SK-N-SH (cell line): ENCODE measurements around the gene HUWE1. TPM values are rescaled to one million over a fixed set of nuclear protein-coding genes. Genes with fewer than 3 reads are reported as not detected.

Experiments used
- CTCF ChIA-PET: fragments of 300-600, 350-600 bp; formaldehyde crosslinking; extraction: SDS; loops from one replicate; lab custom pipeline; 2021; lab: Yijun Ruan, JAX
- POLR2A ChIA-PET: fragments of 350-600 bp; sonication (Branson Sonifier 250); formaldehyde crosslinking; extraction: SDS; loops from one replicate; lab custom pipeline; 2020; ENCODE audit warnings: antibody characterized with exemption, inconsistent platforms; lab: Yijun Ruan, JAX
- DNase-seq: peaks from one replicate; pipeline ENCODE4 v3.0.0; 2012
- H2AFZ ChIP-seq: fragments of 200-600 bp; sonication (generic); 2 replicates; pipeline ENCODE4 v1.8.1; 2016; ENCODE audit warnings: antibody characterized with exemption, mild to moderate bottlenecking, low read depth
- H3F3A ChIP-seq: fragments of 200-600 bp; sonication (generic); replicated peaks from 2 replicates; pipeline ENCODE3; 2016; ENCODE audit warnings: antibody characterized with exemption, mild to moderate bottlenecking; ENCODE audit not compliant: insufficient read depth
- H3K27ac ChIP-seq, 2 experiments: fragments of 200-500 bp in 1 of 2; fragments of 200-600 bp in 1 of 2; sonication (Bioruptor generic) in 1 of 2; sonication (generic), shearing (Covaris generic) in 1 of 2; 2 replicates each; pipeline versions ENCODE4 v1.5.1 to v1.6.1; 2014 to 2016; ENCODE audit warnings: low read depth in 2 of 2, inconsistent platforms in 1 of 2, low read length in 1 of 2, mild to moderate bottlenecking in 1 of 2, mixed read lengths in 1 of 2
- H3K27me3 ChIP-seq: fragments of 200-600 bp; sonication (generic), shearing (Covaris generic); 2 replicates; pipeline ENCODE4 v1.6.1; 2016; ENCODE audit warnings: mixed run types; ENCODE audit not compliant: insufficient read depth
- H3K36me3 ChIP-seq, 2 experiments: fragments of 200-500 bp in 1 of 2; fragments of 200-600 bp in 1 of 2; sonication (Bioruptor generic) in 1 of 2; sonication (generic) in 1 of 2; replicated peaks in 1 of 2; 2 replicates each; pipeline versions ENCODE3 to v1.5.1; 2014 to 2016; ENCODE audit warnings: low read length in 1 of 2, mild to moderate bottlenecking in 1 of 2; ENCODE audit not compliant: insufficient read depth in 2 of 2, control insufficient read depth in 1 of 2
- H3K4me1 ChIP-seq, 2 experiments: fragments of 200-500 bp in 1 of 2; fragments of 200-600 bp in 1 of 2; sonication (Bioruptor generic) in 1 of 2; sonication (generic), shearing (Covaris generic) in 1 of 2; 2 replicates each; pipeline versions ENCODE4 v1.5.1 to v1.6.1; 2014 to 2016; ENCODE audit warnings: low read depth in 1 of 2, low read length in 1 of 2, mixed run types in 1 of 2; ENCODE audit not compliant: insufficient read depth in 2 of 2, control insufficient read depth in 1 of 2
- H3K4me2 ChIP-seq: fragments of 200-600 bp; sonication (generic), shearing (Covaris generic); 2 replicates; pipeline ENCODE4 v1.6.1; 2017; ENCODE audit warnings: mixed run types
- H3K4me3 ChIP-seq, 2 experiments: fragments of 200-500 bp in 1 of 2; fragments of 200-600 bp in 1 of 2; sonication (Bioruptor generic) in 1 of 2; sonication (generic), shearing (Covaris generic) in 1 of 2; 2 replicates each; pipeline versions ENCODE4 v1.5.1 to v1.8.1; 2014 to 2016; ENCODE audit warnings: low read depth in 2 of 2, inconsistent platforms in 1 of 2, low read length in 1 of 2, mild to moderate bottlenecking in 1 of 2, mixed read lengths in 1 of 2, moderate library complexity in 1 of 2
- H3K79me2 ChIP-seq: fragments of 200-600 bp; sonication (generic); 2 replicates; pipeline ENCODE4 v1.8.1; 2017; ENCODE audit warnings: mild to moderate bottlenecking; ENCODE audit not compliant: insufficient read depth
- H3K9ac ChIP-seq: fragments of 200-600 bp; sonication (generic); 2 replicates; pipeline ENCODE4 v1.6.1; 2017; ENCODE audit warnings: mixed run types
- H3K9me2 ChIP-seq: fragments of 200-600 bp; sonication (generic); 2 replicates; pipeline ENCODE4 v1.6.1; 2017; ENCODE audit warnings: mixed run types
- H3K9me3 ChIP-seq: fragments of 200-600 bp; sonication (generic); 2 replicates; pipeline ENCODE4 v1.6.1; 2017; ENCODE audit warnings: mixed run types, mild to moderate bottlenecking, moderate library complexity
- H4K20me1 ChIP-seq: fragments of 200-600 bp; sonication (generic); 2 replicates; pipeline ENCODE4 v1.6.1; 2017; ENCODE audit warnings: mild to moderate bottlenecking, mixed run types; ENCODE audit not compliant: insufficient read depth
- CHD2 ChIP-seq: fragments of 150-350 bp; IDR thresholded peaks from 2 replicates; pipeline ENCODE4 v1.6.1; 2018; ENCODE audit warnings: low read length; ENCODE audit not compliant: partially characterized antibody
- ELF1 ChIP-seq: IDR thresholded peaks from 2 replicates; pipeline ENCODE4 v1.4.0; 2012
- EP300 ChIP-seq, 2 experiments: IDR thresholded peaks; 2 replicates each; pipeline versions ENCODE4 v1.4.0 to v1.6.1; 2012; ENCODE audit warnings: borderline replicate concordance in 1 of 2, low read depth in 1 of 2, low read length in 1 of 2
- EZH2phosphoT487 ChIP-seq: fragments of 200-600 bp; sonication (generic); IDR thresholded peaks from 2 replicates; pipeline ENCODE4 v1.6.1; 2017; ENCODE audit warnings: low read depth, mixed run types, mild to moderate bottlenecking, antibody characterized with exemption, moderate library complexity, borderline replicate concordance
- FOXJ3 ChIP-seq: sonication (generic); formaldehyde crosslinking; IDR thresholded peaks from 2 replicates; pipeline ENCODE4 v1.5.1; 2020; ENCODE audit warnings: mild to moderate bottlenecking, missing genetic modification reagents
- FOXM1 ChIP-seq: IDR thresholded peaks from 2 replicates; pipeline ENCODE4 v1.4.0; 2012; ENCODE audit warnings: low read depth, mild to moderate bottlenecking
- JUND ChIP-seq: IDR thresholded peaks from 2 replicates; pipeline ENCODE4 v1.4.0; 2012
- MAX ChIP-seq: IDR thresholded peaks from 2 replicates; pipeline ENCODE4 v1.4.0; 2012; ENCODE audit warnings: low read depth
- NFIC ChIP-seq: IDR thresholded peaks from 2 replicates; pipeline ENCODE4 v1.4.0; 2012; ENCODE audit warnings: borderline replicate concordance
- PBX3 ChIP-seq: IDR thresholded peaks from 2 replicates; pipeline ENCODE4; 2012
- POLR2AphosphoS5 ChIP-seq: IDR thresholded peaks from 2 replicates; pipeline ENCODE4 v1.6.1; 2012; ENCODE audit warnings: low read depth, low read length
- RFX5 ChIP-seq: IDR thresholded peaks from 2 replicates; pipeline ENCODE4 v1.6.1; 2012; ENCODE audit warnings: mild to moderate bottlenecking, improper control_type of control experiment, low read length
- SIN3A ChIP-seq: IDR thresholded peaks from 2 replicates; pipeline ENCODE4 v1.6.1; 2012; ENCODE audit warnings: low read depth, mild to moderate bottlenecking, low read length, moderate library complexity, borderline replicate concordance
- SMC3 ChIP-seq: IDR thresholded peaks from 2 replicates; pipeline ENCODE4 v1.6.1; 2012; ENCODE audit warnings: low read depth, low read length, improper control_type of control experiment
- TAF1 ChIP-seq: IDR thresholded peaks from 2 replicates; pipeline ENCODE4 v1.6.1; 2012; ENCODE audit warnings: low read depth, mild to moderate bottlenecking, low read length, moderate library complexity, borderline replicate concordance
- TCF12 ChIP-seq: IDR thresholded peaks from 2 replicates; pipeline ENCODE4 v1.4.0; 2012
- USF2 ChIP-seq: fragments of 150-350 bp; IDR thresholded peaks from 2 replicates; pipeline ENCODE4 v1.6.1; 2017; ENCODE audit warnings: antibody characterized with exemption, low read length, low read depth, borderline replicate concordance
- ZBTB33 ChIP-seq: IDR thresholded peaks from 2 replicates; pipeline ENCODE4 v1.4.0; 2012; ENCODE audit warnings: low read depth, borderline replicate concordance
- WGBS: methylation state at CpG from one replicate; pipeline ENCODE4 v1.1.6; 2017; ENCODE audit warnings: low lambda C conversion rate; 5-methylcytosine and 5-hydroxymethylcytosine counted together
- polyA plus RNA-seq, 3 experiments: library from polyadenylated mRNA; depleted of rRNA; stranded (reverse); fragments of >200 nt; gene quantifications; 2 replicates each; pipeline ENCODE4 v1.2.3, GENCODE V29; 2012

The HUWE1 gene
- polyA plus RNA-seq, 1 of the 3 experiments (the other 2 are of a cell fraction): 43.4 TPM

- no peaks in the 10 kb centered on the region for H3K79me2 ChIP-seq
- TF ChIP-seq FOXM1: no peak
- no peak for TF ChIP-seq CHD2
- TF ChIP-seq TCF12: no peak
- no peak for TF ChIP-seq ZBTB33
- TF ChIP-seq POLR2AphosphoS5: no peak
- no peak for TF ChIP-seq RFX5
- TF ChIP-seq PBX3: no peak
- TF ChIP-seq SMC3: no peak
- no peak for TF ChIP-seq TAF1
- TF ChIP-seq JUND: no peak
- no peak for TF ChIP-seq NFIC
- TF ChIP-seq EZH2phosphoT487: no peak
- TF ChIP-seq USF2: no peak
- no peak for TF ChIP-seq FOXJ3 (CRISPR knock-in tag)
- no peak for TF ChIP-seq EP300 (IDR thresholded peaks at IDR 0.05; ENCODE audit: borderline replicate concordance in 1 of 2, low read depth in 1 of 2, low read length in 1 of 2)
- TF ChIP-seq SIN3A: no peak
- TF ChIP-seq MAX: no peak
- TF ChIP-seq ELF1: no peak
- ChIA-PET CTCF (no interaction called here), POLR2A (no interaction called here)
- H3K4me1 ChIP-seq: no peaks in the 10 kb centered on the region
- no peaks in the 10 kb centered on the region; the same call in 1 of the 2 replicates for H3K27me3 ChIP-seq
- WGBS: 42% methylated on average over 6 of the region's 6 CpGs
- no peak for DNase-seq
- no peak overlapping the region for H3K9ac ChIP-seq
- H3F3A ChIP-seq: no peaks in the 10 kb centered on the region
- H3K4me3 ChIP-seq: no peak overlapping the region
- no peaks in the 10 kb centered on the region for H3K9me3 ChIP-seq
- H2AFZ ChIP-seq: no peak overlapping the region
- no peaks in the 10 kb centered on the region for H4K20me1 ChIP-seq
- no peak overlapping the region for H3K4me2 ChIP-seq
- H3K36me3 ChIP-seq: no peaks in the 10 kb centered on the region
- no peak overlapping the region for H3K27ac ChIP-seq
- H3K9me2 ChIP-seq: no peaks in the 10 kb centered on the region
Observed at GRCh38 chrX:53713987-53714579, 27.6 kb upstream of the HUWE1 start.
